Measurements from ENCODE around the gene PNP.

GRCh38 chr14:20482382-20482781 is 13.2 kb downstream of the PNP start:
- TF ChIP-seq CTCF (conservative IDR thresholded peaks at IDR 0.05; ENCODE audit: low read depth, low read length) = no peak
- no peak for TF ChIP-seq EZH2 (IDR thresholded peaks at IDR 0.05; ENCODE audit: borderline replicate concordance, low read depth, low read length, poor library complexity, severe bottlenecking)

Measured in A673 (cell line).